ENCODE measurements around the gene STBD1. TPM values are rescaled to one million over a fixed set of nuclear protein-coding genes. Genes with fewer than 3 reads are reported as not detected.

STBD1 gene
- total and polyA plus RNA-seq, 2 of the 4 experiments (the other 2 are of a cell fraction), result 1.7 to 3.0 TPM

DNA sequence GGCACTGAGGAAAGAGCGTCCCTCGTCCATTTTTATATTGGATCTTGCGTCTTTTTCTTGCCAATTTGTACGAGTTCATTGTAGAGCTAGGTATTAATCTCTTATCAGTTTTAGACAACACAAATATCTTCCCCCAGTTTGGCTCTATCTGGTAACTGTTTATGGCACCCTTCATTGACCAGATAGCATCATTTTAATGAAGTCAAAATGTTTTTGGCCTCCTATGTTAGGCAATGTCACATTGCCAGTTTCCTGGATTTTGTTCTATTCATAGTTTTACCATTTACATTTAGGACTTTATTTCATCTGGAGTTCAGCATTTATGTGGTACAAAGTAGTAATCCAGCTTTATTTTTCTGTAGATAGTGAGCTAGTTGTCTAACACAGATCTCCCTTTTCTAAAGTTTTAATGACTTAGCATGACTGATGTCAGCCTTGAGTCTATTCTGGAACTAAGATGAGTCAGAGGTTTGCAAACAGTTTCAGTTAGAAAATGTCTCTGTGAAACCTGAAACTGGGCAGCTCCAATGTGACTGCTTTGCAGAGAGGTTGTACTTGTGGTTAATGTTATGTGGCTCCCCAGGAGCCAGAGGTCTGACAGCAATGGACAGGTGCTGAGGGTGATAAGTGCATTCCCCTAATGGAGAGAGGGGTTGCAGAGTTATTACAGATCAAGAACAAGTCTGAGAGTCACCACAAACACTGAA lies 5.3 kb upstream of the STBD1 start:
- Histone ChIP-seq H3K9me3 (ENCODE audit: control insufficient read depth, insufficient read depth, low read length) (peaks cover 9% of the 10 kb centered on the region), H3K36me3 (ENCODE audit: control insufficient read depth, insufficient read depth, low read length) (no peaks in the 10 kb centered on the region), H4K91ac (ENCODE audit: insufficient read depth, low read depth, low read length) (no peak overlapping the region), H2BK20ac (ENCODE audit: low read depth, low read length) (no peak overlapping the region), H3K4ac (ENCODE audit: low read depth, low read length) (no peak overlapping the region), H3K9me1 (ENCODE audit: insufficient read depth, low read length) (peaks cover 8% of the 10 kb centered on the region), H3K27me3 (ENCODE audit: control insufficient read depth, insufficient read depth, low read length) (no peaks in the 10 kb centered on the region), H3K56ac (ENCODE audit: extremely low read depth, insufficient read depth, low read length) (no peak overlapping the region), H3K27ac (ENCODE audit: insufficient read depth, low read length) (no peak overlapping the region), H3K14ac (replicated peaks; ENCODE audit: low read depth, low read length) (no peak overlapping the region), H3K4me2 (ENCODE audit: low read depth, low read length) (peak overlapping the region; percentile 51; the same call in 1 of the 2 replicates), H3K79me1 (ENCODE audit: low read depth in 1 of 2, low read length in 2 of 2) (peaks cover 10% of the 10 kb centered on the region in 2 experiments; a peak in 3 of 4 replicates), H2BK120ac (ENCODE audit: low read depth, low read length) (no peak overlapping the region), H2AFZ (replicated peaks; ENCODE audit: low read length, poor library complexity) (no peak overlapping the region), H2AK9ac (replicated peaks; ENCODE audit: low read depth, low read length, poor library complexity) (no peak overlapping the region), H2AK5ac (ENCODE audit: low read depth, low read length) (no peak overlapping the region), H3K9ac (ENCODE audit: low read depth, low read length) (no peak overlapping the region), H3K18ac (ENCODE audit: low read depth, low read length) (no peak overlapping the region), H2BK15ac (ENCODE audit: low read depth, low read length) (no peak overlapping the region), H4K8ac (ENCODE audit: low read depth in 2 of 2, low read length in 2 of 2) (no peak overlapping the region), H4K20me1 (ENCODE audit: insufficient read depth, low read length) (no peaks in the 10 kb centered on the region), H2BK5ac (ENCODE audit: low read depth, low read length, poor library complexity, severe bottlenecking) (no peak overlapping the region), H3K23ac (ENCODE audit: low read depth, low read length) (no peak overlapping the region), H4K5ac (ENCODE audit: low read depth, low read length) (no peak overlapping the region), H3K4me1 (ENCODE audit: control insufficient read depth, insufficient read depth, low read length) (peaks cover 4% of the 10 kb centered on the region; the same call in 1 of the 2 replicates), H3K4me3 (ENCODE audit: insufficient read depth, low read depth, low read length) (no peak overlapping the region)
- in situ Hi-C loops (cut with MboI; ENCODE audit: low sequenced_read_pairs), result no loop called here
- no CpG with 5 or more reads among the region's 4 CpGs for WGBS, 2 experiments (ENCODE audit: extremely low coverage in 2 of 2, insufficient read length in 1 of 2)
- CTCF ChIA-PET, result no interaction called here
- dilution Hi-C loops (cut with HindIII; ENCODE audit: low sequenced_read_pairs, unreplicated experiment), result no loop called here
- POLR2A ChIA-PET (ENCODE audit: unreplicated experiment), result no interaction called here
- peak; percentile 64 for ATAC-seq (ENCODE audit: low read depth)
- DNase-seq, result peak; percentile 89
- intact Hi-C loops (cut with micrococcal nuclease), result no loop called here
- no TSS peak for BruUV-seq (replicated peaks)
- TF ChIP-seq RCOR1 (IDR thresholded peaks at IDR 0.05; ENCODE audit: insufficient replicate concordance, low read length) (peak; percentile 77), CEBPB (IDR thresholded peaks at IDR 0.05; ENCODE audit: low read depth, low read length) (0 out of 2 replicates have a peak, but pooled peaks have one; percentile 4), MXI1 (IDR thresholded peaks at IDR 0.05; ENCODE audit: borderline replicate concordance, low read depth, low read length) (no peak), FOS (IDR thresholded peaks at IDR 0.05; ENCODE audit: low read depth, low read length) (peak; percentile 44; the same call in 1 of the 2 replicates), MAFK (IDR thresholded peaks at IDR 0.05; ENCODE audit: low read depth, low read length) (0 out of 2 replicates have a peak, but pooled peaks have one; percentile 26)
- TF ChIP-seq, protein P1, sequence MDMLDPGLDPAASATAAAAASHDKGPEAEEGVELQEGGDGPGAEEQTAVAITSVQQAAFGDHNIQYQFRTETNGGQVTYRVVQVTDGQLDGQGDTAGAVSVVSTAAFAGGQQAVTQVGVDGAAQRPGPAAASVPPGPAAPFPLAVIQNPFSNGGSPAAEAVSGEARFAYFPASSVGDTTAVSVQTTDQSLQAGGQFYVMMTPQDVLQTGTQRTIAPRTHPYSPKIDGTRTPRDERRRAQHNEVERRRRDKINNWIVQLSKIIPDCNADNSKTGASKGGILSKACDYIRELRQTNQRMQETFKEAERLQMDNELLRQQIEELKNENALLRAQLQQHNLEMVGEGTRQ (IDR thresholded peaks at IDR 0.05; ENCODE audit: low read depth, low read length), result no peak

Measured in IMR-90 (cell line).